Stimulated activated CD4-positive, alpha-beta T cell treated with anti-CD3 and anti-CD28 coated beads, TNF-alpha, amount 100 ng/mL, for 4 hours (primary cell): ENCODE results near the gene KIAA1671.
A peak's percentile ranks its signal among the peaks of the same experiment; 100 is the strongest.

Experiments
- DNase-seq, 3 experiments: peaks; one replicate each; pipeline ENCODE4 v3.0.0-alpha.2; 2020; ENCODE audit warnings: low read depth in 3 of 3

The KIAA1671 gene

DNA sequence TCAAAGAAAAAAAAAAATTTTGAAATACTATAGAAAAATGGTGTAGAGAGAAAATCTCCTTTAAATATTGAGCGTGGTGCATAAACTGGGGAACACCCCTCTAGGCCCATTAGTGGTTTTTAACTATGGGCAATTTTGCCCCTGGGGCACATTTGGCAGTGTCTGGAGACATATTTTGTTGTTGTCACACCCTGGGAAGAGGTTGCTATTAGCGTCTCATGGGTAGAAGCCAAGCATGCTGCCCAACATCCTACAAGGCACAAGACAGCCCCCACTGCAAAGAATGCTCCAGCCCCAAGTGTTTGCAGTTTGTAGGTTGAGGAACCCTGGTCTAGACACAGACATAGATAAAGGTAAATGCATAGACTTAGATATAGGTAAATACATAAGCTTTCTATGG is 92.6 kb downstream of the KIAA1671 start:
- no peak for DNase-seq

DNA sequence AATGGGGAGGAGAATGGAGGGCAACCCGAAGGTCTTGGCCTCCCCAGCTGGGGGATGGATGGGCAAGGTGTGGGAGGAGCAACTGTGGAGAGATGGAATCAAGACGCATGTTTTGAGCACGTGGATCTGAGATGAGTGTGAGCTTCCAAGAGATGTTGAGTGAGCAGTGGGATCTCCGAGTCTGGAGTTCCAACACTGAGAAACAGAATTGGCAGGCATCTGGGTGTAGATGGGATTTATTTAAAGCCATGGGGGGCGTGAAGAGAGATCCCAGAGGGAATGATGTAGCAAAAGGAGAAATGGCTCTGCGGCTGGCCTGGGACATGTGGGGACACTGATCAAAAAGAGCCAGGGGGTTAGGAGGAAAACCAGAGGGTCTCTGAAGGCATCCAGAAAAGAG is 95.6 kb downstream of the KIAA1671 start:
- no peak for DNase-seq

DNA sequence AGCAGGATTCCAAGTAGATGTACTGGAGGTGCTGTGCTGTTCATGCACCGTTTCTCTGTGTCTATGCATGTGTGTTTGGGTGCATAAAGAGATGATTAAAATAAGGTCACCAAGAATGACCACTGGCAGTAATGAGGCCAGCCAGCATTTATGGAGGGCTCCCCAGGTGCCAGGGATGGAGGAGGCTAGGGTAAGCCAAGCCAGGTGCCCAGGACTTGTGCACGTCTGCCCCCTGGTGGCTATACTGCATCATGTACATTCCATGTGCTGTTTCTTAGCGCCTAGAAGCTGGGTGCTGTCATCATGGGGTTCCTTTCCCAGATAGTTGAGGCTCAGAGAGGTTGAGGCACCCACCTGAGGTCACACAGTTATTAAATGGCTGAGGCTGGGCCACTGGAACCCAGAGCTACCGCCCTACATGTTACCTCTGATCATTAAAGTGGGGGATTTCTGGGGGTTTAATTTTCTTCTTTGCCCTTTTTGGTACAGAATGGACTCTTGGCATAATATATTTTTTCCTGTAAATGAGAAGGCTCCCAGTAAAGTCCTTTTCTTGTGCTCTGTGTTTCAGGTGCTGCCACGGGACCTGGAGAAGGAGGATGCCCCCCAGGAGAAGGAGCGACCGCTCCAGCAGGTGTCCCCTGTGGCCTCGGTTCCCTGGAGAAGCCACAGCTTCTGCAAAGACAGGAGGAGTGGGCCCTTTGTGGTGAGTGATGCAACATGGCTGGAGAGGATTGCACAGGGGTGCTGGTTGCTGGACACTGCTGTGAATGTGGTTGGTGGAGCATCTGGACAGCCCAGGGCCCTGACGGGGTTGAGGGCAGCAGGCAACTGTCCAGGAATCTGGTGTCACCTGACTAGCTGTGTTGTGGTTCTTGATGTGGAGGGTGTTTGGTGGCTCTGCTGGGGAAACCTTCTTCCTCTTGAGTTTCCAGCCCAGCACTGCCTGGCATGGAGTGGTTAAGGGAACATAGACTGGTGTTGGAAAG is 96.4 kb downstream of the KIAA1671 start:
- peak; percentile 38 to 55 (median 44) for DNase-seq

DNA sequence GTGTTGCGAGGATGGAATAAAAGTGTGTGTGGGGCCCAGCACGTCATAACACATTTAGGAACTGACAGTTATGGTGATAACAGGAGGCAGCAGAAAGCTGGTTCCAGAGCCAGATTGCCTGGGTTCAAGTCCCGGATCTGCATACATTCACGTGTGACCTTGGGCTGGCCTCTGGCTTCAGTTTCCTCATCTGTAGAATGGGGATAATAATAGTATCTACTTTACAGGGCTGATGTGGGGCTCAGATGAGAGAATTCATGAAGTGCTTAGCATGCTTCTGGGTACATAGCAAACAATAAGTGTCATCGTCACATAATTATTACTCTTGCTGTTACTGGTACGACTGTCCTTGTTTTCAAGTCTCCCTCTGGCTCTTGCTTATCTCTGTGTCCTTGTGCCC is 97.3 kb downstream of the KIAA1671 start:
- DNase-seq, result no peak

DNA sequence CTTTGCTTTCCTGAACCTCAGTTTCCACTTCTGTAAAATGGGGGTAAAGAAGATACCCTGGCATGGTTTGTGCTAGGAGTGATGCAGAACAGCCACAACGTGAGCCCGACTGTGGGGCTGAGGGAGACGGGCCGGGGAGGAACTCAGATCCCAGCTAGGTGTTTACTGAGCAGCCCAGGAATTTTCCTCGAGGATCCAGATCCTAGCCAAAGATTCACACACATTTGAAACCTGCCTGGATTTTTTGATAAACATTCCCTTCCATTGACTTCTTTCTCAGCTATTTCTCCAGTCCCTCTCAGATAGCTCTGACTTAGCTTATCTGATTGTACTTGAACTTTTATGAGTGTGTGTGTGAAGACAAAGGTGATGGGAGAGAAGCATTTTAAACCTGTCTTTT is 98.0 kb downstream of the KIAA1671 start:
- no peak for DNase-seq

DNA sequence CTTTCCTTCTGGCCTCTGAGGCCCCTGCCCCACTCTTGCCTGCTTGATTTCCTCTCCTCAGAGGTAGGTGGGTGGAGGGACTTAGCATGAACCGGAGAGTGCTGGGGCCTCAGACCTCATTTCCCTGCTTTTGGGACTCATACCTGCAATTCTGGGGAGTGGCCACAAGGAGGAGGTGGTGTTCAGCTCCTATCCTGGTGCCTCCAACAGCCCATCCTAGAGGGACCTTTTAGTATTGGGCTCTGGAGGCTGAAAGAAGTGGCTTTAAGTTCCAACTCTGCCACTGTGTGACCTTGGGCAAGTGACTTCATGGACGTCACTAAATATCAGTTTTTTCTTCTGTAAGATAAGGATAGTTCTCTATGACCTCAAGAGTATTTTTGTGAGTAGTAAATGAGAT is 98.6 kb downstream of the KIAA1671 start:
- DNase-seq, result no peak

DNA sequence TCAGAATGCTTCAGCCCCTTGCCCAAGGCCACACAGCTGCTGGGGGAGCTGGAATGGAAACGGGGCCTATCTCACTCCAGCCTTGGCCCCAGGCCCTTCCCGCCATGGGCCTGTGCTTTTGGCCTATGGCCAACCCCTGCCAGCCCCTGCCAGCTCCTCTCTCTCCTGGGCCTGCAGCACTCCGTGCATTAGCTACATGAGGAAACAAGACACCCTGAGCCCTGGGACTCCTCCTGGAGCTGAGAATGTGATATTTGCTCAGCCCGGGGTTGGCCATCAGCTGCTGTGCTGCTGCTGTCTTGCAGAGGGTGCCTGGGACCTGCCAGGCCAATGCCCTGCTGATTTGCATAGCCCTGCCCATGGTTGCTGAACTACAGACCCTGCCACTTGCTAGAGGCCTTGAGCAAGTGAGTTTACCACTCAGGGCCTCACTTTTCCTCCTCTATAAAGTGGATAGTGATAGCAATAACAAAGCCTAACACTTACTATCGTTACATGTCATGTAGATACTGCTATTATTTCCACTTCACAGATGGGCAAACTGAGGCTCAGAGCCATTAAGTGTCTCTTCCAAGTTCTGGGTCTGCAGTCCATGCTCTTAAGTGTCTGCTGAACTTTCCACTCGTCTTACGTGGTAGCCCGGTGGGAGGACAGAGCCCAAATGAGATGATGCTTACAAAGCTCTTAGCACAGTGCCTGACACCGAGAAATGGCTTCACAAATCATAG is 99.6 kb downstream of the KIAA1671 start:
- DNase-seq, result no peak

DNA sequence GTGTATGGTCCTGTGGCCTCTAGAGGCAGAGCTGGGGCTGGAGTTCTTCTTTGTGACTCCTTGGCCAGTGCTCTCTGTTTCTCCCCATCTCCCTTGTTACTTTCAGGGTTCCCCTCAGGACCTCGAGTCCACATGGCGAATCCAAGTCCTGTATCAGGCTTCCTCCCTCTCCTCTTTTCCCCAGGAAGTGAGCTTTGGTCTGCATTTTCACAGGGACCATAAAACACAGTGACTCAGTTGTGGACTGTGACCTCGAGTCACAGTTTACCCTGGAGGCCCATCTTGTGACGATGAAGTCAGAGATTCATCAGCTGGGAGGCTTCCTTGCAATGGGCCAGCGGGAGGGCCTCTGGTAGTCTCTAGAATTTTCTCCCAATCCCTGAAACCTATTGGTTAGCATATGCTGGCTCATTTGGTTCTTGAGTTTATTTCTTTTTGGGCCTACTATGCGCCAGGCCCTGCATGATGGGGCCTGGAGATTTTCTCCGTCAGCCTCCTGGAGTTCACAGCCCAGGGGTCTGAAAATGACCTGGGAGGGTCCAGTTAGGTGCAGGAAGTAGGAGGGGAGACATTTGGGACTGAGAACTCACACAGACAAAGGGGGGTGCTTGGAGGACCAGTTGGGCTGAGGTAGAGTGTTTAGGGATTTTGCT is 100.8 kb downstream of the KIAA1671 start:
- no peak for DNase-seq

DNA sequence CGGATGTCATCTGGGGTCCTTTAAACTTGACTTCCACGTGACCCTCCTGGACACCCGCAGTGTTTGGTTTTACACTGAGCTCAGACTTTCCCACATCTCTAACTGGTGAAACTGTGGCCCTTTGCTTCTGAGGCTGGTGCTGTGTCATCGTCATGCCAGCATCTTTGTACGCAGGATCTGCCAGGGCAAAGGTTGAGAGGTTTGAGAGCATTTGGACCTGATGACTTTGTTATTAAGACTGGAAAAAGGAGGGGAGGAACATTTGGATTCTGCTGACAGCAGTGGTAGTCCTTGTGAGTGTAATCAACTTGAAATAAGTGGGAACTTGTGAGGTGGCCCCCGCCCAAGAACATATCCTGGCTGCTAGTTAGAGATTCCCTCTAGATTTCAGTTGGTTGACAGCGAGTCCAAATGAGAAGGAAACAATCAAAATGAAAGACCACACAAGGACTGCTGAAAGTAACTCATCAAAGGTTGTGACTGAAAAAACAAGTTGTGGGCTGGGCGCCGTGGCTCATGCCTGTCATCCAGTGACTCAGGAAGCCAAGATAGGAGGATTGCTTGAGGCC is 102.5 kb downstream of the KIAA1671 start:
- no peak for DNase-seq

DNA sequence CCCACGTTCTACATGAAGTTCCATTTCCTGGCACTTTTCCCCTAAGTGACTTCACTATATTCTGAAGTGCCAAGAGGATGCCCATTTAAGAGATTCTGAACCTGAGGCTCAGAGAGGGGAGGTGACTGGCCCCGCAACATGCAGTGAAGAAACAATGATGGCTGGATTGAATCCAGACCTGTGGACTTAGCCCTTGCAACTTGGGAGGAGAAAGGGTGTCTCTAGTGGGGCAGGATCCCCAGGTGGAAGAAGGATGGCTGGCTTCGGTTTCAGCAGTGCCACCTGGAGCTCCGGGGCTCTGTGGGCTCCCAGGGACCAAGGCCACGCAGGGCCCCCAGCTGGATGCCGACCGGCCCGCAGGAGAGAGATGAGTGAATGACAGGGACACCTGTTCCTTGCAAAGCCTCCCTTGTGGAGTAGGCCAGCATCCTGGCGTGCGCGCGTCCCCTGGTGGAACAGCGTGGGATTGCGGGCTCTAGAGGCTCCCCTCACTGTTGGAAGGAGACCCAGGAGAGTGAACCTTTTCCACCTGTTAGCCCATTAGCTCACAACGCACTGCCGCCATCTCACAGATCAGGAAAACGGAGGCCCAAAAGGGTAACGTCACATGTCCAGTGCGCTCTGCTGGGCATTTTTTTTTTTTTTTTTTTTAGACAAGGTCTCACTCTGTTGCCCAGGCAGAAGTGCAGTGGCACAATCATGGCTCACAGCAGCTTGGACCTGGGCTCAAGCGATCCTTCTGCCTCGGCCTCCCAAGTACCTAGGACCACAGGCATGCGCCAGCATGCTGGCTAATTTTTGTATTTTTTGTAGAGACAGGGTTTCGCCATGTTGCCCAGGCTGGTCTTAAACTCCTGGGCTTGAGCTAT is 104.7 kb downstream of the KIAA1671 start:
- DNase-seq, result peak in 2 of 3 experiments; percentile 52 to 65

DNA sequence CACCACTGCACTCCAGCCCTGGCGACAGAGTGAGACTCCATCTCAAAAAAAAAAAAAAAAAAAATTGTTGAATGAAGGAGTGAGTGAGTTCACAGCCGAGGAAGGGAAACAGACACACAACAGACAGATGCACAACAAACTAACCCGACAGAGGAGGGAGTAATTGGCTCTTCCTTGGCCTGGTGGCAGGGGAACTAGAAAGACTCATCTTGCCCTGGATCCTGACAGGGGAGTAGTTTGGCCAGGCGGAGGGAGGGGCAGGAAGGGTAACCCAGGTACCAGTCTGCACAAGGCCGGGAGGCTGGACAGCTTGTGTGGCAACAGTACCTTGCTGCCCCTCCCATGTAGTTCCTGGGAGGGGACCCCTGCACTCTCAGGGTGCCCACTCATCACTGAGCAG is 106.9 kb downstream of the KIAA1671 start:
- DNase-seq, result no peak

DNA sequence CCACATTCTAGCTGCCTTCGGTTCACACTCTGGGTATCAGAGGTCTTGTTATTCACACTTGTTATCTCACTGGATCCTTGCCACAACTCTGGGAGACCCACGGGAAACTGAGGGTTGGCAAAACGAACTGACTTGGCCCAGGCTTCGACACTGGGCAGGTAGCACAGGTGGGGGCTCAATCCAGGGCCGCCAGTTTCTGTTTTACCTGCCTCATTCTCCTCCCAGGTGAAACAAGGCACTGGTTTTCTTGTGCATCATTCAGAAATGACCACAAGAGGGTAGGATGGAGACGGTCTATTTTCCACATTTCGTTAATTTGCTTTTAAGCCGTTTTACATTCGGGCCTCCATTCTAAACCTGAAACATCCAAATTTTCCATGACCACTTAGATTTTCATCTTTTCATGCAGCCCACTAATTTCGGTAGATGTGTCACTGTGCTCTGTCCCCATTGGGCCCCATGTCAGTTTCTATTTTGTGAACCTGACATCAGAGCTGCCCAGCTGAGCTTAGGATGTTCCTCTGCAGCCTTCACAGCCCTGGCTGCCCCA is 108.1 kb downstream of the KIAA1671 start:
- no peak for DNase-seq

DNA sequence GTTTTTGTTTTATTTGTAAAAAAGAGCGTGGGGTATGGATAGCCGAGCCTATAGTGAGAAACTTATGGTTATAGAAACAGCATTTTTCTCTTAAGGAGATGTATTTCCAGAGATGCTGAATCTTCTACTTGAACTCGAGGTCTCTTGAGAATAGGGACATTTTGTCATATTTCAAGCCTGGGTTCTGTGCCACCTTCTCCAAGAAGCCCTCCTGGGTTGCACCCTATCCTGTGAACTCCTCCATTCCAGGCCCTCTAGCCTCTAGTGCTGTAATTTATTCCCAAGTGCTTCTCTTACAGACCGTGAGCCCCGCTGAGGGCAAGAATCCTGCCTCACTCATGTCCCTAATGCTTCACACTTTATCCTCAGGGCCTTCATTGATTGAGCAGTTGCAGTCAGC is 108.6 kb downstream of the KIAA1671 start:
- no peak for DNase-seq

DNA sequence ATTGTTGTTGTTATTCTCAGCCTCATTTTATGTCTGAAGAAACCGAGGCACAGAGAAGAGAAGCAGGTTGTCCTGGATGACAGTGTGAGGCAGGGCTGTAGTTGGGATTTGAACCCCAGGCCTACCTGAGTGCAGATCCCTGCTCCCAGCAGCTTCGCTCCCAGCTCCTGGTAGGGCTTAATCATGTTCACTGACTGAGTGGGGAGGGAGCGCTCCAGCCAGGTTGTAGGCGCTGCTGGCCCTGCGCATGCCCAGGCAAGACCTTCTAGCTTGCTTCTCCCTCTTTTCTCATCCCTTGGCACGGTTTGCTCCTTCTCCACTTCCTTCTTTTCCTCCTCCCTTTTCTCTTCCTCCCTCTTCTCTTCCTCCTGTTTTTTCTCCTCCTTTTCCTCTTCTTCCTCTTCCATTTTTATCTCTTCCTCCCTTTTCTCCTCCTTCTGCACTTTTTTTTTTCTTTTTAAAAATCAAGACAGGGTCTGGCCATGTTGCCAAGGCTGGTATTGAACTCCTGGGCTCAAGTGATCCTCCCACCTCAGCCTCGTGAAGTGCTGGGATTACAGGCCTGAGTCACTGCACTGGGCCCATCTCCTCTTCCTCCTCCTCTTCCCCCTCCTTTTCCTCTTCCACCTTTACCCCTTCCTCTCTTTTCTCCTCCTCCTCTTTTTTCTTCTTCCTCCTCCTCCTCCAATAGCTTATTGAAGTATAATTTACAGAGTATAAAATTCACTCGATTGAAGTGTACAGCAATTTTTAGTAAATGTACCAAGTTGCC is 109.3 kb downstream of the KIAA1671 start:
- DNase-seq, result no peak

DNA sequence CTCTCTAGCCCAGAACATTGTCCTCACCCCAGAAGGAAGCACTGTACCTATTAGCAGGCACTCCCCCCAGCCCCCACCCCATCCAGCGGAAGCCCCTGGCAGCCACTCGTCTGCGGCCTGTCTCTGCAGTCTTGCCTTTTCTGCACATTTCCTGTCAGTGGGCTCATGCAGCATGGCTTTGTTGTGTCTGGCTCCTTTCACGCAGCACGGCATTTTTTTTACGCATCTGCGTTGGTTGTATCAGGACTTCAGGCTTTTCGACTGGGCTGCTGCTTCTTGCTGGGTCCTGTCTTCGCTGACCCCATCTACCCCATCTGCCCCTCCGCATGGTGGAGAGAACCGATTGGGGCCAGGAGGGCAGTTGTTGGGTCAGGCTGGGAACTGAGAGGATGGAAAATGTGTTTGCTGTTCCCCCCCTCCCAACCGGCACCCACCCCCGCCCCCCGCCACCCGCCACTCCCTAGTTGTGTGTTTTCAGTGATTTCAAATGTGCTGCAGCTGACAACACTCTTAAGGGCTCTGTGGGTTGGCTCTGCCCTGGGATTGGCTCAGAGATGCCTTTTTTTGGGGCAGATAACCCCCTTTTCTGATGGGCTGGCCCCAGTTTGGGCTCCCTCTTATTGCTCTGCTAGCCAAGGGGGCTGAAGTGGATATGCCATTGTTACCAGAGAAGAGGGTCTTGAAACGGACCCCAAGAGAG is 110.0 kb downstream of the KIAA1671 start:
- DNase-seq, result peak in 2 of 3 experiments; percentile 40 to 47

DNA sequence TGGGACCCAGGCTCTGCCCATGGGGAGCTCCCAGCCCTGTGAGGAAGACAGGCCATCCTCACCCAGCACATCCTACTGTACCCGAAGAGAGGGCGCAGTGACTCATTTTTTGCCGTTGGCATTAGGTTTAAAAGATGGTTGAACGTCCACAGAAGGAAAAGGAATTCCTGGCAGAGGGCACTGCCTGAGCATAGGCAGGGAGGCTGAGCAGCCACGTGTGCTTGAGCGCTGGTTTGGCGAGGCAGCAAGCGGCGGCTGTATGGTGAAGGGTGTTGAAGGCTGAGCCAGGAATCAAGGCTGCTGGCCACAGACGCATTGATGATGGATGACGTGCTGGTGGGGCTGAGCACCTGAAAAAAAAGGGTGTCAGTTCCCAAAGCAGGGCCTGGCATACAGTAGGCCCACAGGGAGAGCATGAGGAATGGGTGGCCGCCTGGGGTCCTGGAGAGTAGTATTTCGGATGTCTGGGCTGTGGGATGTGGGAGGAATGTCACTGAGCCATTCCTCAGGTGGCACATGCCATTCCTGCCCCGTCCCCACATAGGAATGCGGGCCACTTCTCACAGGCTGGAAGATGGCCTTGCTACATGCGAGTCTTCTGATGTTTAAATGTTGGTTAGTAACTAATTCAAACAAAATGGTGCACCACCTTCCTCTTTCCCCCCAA is 112.5 kb downstream of the KIAA1671 start:
- DNase-seq, result no peak

DNA sequence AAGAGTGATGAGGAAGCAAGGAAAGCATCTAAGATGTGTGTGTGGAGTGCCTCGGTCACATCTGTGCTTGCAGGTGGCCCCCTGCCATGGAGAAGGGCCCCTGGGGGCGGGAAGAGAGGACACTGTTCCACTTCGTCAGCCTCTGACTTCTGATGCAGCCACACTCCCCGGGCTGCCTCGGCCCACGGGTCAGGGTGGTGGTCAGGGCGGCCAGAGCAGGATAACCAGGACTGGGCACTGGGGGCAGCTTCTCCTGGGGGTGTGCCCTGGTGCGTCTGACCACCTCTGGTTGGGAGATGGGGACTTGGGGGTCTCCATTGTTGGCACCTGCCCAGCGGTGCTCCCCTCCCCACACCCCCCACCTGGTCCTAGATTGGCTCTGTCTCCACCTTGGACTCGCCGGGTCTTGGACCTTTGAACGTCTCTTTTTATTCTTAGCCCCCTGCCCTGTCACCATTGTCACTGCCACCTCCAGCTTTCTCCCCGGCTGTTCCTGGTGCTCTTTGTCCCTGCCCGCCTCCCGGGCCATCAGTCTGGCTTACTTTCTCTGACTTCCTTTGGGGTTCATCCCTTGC is 114.4 kb downstream of the KIAA1671 start:
- DNase-seq, result no peak

DNA sequence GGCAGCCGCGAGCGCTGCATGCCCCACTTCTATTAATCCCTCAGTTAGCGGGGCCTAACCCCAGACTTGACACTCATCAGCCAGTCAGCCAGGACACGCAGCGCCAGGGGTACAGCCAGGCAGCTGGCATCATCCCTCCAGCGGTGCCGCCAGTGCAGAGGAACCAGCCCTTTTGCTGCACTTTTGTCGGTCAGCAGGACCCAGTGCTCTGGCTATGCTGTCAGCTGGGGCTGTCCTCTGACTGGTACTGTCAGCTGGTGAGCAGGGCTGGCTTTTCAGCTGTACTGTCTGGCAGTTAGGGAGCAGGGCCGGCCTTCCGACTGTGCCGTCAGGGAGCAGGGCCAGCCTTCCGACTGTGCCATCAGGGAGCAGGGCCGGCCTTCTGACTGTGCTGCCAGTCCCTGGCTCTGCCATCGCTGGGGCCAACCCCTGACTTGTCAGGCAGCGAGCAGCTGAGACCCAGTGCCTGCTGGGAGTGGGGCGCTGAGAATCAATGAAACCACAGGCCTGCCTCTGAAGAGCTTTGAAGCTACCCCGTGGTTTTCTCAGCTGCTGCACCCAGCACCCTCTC is 115.4 kb downstream of the KIAA1671 start:
- DNase-seq, result peak in 2 of 3 experiments; percentile 41 to 59
